ENCODE data around the gene INPP5K.

- TF ChIP-seq, protein P1, sequence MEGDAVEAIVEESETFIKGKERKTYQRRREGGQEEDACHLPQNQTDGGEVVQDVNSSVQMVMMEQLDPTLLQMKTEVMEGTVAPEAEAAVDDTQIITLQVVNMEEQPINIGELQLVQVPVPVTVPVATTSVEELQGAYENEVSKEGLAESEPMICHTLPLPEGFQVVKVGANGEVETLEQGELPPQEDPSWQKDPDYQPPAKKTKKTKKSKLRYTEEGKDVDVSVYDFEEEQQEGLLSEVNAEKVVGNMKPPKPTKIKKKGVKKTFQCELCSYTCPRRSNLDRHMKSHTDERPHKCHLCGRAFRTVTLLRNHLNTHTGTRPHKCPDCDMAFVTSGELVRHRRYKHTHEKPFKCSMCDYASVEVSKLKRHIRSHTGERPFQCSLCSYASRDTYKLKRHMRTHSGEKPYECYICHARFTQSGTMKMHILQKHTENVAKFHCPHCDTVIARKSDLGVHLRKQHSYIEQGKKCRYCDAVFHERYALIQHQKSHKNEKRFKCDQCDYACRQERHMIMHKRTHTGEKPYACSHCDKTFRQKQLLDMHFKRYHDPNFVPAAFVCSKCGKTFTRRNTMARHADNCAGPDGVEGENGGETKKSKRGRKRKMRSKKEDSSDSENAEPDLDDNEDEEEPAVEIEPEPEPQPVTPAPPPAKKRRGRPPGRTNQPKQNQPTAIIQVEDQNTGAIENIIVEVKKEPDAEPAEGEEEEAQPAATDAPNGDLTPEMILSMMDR (IDR thresholded peaks at IDR 0.05; ENCODE audit: low read depth, low read length, poor library complexity, severe bottlenecking), result no peak
- TF ChIP-seq EZH2phosphoT487 (IDR thresholded peaks at IDR 0.05; ENCODE audit: borderline replicate concordance, low read length), result no peak
These were observed 31.6 kb upstream of the INPP5K start for GRCh38 chr17:1548032-1548431.

Data from DOHH2 (cell line).